ENCODE measurements around the gene PURB. TPM values are rescaled to one million over a fixed set of nuclear protein-coding genes. Genes with fewer than 3 reads are reported as not detected.
"Not testable (repeated sequence)": the region's sequence is repeated elsewhere in the genome, so short reads cannot be mapped to it uniquely, and the experiment has no call there.

PURB gene
- polyA plus RNA-seq, 3 donors, result 3.7 to 9.0 (median 8.1) TPM

DNA sequence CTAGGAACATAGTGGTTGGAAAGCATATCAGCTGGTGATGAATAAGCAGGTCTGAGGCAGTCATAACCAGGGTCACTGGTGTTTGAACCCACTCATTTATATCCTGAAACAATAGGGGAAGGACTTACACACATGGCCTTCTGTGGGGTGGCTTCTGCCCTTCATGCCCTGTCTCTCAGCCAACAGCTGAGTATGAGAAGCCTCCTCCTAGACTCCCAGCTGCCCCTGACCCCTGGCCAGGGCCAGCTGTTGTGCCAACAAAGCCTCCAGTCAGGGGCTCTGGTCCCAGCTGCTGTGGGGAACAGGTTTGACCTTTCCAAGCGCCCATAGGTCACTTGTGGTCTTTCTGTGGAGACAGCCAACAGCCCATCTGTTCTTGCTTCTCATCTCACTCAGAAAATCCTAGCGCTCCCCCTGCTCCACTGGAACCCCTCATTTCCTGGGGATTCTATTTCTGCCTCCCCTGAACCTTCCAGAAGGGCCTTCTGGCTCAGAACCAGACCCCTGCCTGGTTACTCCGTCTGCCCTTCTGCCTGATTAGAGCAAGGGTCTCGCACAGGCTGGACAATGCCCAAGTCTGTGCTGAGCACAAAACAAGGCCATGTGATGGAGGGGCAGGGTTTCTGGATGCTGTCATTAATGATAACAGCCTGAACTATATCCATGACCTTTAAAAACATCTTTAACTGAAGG lies 9.7 kb upstream of the PURB start:
- H3K27ac ChIP-seq (ENCODE audit: low read depth, low read length), result no peak overlapping the region
- WGBS, 3 donors, result 73 to 84% (median 79%) methylated on average over 4 of the region's 4 CpGs

DNA sequence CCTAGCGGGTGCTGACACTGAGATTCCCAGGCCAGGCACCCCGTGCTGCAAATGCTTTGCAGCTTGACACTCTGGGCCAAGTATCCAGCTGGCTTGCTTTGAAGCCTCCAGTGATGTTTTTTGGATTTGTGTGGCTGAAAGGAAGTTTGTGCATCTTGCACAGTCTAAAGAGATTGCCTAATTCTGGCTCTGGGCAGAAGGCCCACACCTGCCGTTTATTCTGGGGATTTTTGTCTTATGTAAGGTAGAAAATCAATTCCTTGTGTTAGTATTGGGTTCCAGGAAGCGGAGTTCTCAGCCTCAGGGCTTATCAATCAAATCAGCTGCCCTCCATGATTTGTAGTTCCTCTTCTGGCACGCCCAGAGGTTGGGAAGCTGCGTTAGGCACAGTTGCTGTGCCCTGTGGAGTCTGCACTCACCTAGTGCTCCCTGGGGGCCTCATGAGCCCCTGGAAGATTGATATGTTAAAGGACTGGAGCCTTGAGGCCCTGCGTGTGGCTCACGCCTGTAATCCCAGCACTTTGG lies 8.4 kb upstream of the PURB start:
- WGBS, 3 donors, result 51 to 65% (median 59%) methylated on average over 8 of the region's 8 CpGs
- no peak overlapping the region for H3K27ac ChIP-seq (ENCODE audit: low read depth, low read length)

DNA sequence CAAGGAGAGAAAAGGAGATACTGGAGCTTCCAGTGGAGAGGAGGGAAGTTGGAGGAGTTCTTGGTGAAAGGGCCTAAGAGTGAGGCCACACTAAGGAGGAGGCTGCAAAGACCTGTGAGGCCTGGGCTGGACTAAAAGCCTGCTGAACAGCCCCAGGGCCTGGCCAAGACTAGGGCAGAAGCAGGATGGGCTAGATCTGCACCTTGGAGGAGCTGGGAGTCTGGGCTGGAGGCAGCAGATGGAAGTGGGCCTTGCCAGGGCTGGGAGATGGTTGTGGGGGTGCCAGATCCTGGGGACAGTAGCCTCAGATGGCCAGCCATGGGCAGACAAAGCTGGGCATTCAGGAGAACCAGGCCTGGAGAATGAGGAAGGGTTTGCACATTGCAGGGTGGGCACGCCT lies 6.5 kb upstream of the PURB start:
- WGBS, 3 donors, result 85 to 95% (median 93%) methylated on average over 1 of the region's 1 CpG
- no peak overlapping the region for H3K27ac ChIP-seq (ENCODE audit: low read depth, low read length)

DNA sequence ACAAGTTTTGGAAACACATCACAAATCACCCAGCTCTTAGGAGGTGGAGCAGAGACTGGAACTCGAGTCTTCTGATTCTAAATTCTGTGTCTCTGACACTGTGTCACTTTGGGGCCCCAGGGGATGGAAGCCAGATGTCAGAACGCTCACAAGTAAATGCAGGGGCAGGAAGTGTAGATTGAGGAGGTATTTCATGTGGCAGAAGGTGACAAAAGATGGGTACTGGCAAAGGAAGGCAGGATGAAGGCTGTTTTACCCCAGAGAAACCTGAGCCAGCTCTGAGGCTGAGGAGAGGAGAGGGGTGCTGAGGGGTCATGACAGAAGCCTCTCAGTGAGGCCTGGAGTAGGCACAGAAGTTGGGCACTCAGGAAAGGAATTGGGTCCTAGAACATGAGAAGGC lies 6.0 kb upstream of the PURB start:
- H3K27ac ChIP-seq (ENCODE audit: low read depth, low read length), result no peak overlapping the region
- WGBS, 3 donors, result 55 to 69% (median 66%) methylated on average over 2 of the region's 2 CpGs

DNA sequence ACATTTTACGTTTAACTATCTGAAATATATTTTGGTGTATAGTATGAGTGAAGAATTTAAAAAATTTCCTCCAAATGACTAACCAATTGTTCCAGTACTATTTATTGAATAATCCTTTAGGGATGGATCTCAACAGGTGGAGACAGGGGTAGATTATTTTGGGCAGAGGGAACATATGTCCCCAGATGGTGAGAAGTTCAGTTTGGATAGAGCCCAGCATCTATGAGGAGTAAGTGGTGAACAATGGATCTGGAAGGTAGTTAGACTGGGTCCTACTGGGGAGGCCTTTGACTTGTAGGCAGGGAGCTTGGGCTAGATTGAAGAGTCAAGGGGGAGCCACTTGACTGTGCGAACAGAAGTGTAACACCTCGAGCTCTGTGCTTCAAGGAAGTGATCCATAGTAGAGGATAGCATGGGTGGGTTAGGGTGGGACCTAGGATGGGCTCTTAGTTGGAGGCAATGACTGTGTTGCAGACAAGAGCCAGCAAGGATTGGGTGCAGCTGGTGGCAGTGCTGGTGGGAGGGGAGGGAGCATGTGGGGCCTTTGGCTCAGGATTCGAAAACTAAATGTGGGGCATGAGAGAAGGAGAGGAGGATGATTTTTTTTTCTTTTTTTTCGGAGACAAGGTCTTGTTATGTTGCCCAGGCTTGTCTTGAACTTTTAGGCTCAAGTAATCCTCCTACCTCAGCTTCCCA lies 3.9 kb upstream of the PURB start:
- WGBS, 3 donors, result 84 to 90% (median 87%) methylated on average over 5 of the region's 5 CpGs
- no peak overlapping the region for H3K27ac ChIP-seq (ENCODE audit: low read depth, low read length)

DNA sequence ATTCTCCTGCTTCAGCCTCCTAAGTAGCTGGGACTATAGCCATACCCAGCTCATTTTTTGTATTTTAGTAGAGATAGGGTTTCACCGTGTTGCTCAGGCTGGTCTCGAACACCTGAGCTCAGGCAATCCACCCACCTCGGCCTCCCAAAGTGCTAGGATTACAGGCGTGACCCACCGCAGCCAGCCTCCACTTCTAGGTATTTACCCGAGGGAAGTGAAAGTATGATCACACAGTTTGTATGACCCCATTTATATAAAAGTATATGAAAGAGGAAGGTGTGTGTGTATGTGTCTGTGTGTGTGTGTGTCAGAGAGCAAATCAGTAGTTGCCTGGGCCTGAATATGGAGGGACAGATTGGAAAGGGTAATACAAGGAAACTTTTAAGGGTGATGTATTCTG lies 2.0 kb upstream of the PURB start:
- H3K27ac ChIP-seq (ENCODE audit: low read depth, low read length), result no peak overlapping the region

DNA sequence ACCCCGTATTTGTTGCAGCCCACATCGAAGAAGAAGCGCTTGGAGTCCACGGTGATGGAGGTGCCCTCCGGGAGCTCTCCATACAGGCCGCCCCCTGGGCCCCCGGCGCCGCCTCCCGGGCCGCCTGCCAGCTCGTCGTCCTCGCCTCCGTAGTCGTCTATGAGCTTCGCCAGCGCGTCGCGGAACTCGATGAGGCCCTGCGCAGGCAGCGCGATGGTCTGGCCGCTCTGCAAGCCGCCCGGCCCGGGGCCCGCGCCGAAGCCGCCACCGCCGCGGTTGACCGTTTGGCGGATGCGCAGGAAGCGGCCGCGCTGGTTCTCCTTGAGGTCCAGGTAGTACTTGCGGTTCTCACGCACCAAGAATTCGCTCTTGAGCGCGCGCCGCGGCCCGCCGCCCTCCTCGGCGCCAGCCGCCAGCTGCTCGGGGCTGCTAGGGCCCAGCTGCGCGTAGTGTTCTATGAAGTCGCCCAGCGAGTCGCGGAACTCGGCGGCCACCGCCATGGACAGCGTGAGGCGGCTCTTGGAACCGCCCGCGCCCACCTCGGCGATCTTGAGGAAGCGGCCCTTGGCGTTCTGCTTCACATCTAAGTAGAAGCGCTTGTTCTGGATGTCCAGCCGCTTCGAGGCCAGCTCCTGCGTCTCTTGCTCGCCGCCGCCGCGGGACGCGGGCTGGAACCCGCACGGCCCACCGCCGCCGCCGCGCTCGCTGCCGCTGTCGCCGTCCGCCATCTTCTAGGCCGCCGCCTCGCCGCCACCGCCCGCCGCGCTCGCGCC lies 523 bp downstream of the PURB start:
- WGBS, 3 donors, result 1% methylated on average over 85 to 107 of the region's 107 CpGs
- H3K27ac ChIP-seq (ENCODE audit: low read depth, low read length), result peak overlapping the region; percentile 87

More for the DNA sequence above, 2.0 kb upstream of the PURB start:
- WGBS, 3 donors, result 82 to 86% (median 84%) methylated on average over 6 of the region's 6 CpGs

DNA sequence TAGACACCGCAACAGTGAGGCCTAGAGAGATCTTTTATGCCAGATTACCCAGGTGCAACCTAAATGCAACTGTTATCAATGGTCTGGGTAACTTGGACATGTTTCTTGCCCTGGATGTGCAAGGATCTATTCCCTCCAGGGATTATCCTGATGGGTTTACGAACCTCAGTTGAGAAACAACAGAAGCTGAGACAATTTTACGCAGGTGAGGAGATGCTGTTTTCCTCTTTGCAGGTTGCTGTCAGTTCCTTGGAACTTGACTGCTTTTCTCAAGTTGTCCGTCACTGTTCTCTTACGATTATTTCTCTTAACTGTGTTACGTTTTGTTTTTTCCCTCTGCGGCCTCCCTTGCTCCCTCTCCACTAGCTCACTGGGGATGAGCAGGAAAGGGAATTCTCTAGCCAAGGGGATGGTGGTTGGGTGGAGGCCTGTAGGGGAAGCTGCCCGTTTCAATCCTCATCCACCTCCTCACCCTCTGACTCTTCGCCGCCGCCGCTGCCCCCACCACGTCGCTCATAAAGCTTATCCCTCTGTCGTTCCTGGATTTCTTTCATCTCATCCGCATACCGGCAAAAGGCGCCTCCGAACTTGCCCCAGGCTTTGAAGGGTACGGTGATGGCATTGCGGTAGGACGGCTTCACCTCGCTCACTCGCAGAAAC lies 1.2 kb downstream of the PURB start:
- WGBS, 3 donors, result 20 to 22% (median 22%) methylated on average over 24 of the region's 24 CpGs

DNA sequence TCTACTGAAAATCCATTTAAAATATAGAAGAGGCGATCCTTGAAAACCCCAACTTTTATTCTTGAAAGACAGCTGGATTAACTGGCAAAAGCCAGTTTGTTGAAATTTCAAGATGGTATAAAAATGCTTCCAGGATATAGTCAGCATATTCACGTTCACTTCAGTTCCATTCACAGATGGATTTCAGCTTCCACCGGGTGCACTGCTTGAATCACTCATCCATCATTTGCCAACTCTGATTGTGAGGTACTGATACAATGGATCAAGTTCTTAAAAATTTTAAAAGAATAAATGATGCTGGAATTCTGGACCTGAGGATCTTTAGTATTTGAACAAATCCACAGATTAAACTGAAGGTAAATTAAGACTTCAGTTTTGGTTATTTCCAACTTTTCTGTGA lies 2.4 kb downstream of the PURB start:
- 50 to 61% (median 60%) methylated on average over 3 of the region's 3 CpGs for WGBS, 3 donors
- H3K27ac ChIP-seq (ENCODE audit: low read depth, low read length), result no peak overlapping the region

More for the DNA sequence above, 1.2 kb downstream of the PURB start:
- H3K27ac ChIP-seq (ENCODE audit: low read depth, low read length), result peak overlapping the region; percentile 87

DNA sequence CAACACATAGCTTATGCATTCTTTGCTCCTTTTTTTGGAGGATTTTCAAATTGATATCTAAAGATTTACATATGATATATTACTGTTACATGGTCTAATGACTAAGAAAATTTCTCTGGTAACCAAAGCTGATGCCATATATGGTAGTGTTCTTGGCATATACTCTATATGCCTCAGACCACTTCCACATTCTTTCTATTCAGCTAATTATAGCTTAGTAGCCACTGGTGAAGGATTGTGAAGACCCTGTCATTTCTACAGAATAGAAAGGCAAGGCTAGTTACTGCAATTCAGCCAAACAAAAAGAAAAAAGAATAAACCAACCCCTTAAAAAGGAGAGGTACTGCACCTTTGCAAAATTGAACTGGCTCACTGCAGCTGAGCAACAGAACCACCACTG lies 3.7 kb downstream of the PURB start:
- H3K27ac ChIP-seq (ENCODE audit: low read depth, low read length), result no peak overlapping the region

DNA sequence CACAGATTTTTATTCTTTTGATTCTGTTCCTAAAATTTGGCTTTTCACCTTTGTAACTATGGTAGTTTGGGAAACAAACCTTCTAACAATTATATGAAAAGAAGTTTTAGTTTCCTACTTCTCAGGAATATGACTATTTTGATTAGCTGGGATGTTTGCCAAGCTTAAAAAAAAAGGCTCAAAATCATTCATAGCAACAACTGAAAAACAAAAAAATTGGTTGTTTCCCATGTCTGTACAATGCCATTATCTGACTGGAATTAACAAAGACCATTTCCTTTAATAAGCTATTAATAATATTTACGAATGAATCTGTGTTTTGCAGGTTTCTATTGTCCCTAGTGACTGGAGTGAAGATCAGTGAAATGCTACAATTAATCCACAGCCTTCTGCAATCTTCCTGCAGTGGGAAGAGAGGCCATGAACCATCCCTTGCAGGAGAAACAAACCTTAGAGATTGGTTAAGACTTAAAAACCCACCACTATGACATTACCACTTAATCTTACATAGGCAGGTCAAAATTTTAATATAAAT lies 4.2 kb downstream of the PURB start:
- 31 to 43% (median 37%) methylated on average over 1 of the region's 1 CpG for WGBS, 3 donors
- no peak overlapping the region for H3K27ac ChIP-seq (ENCODE audit: low read depth, low read length)

DNA sequence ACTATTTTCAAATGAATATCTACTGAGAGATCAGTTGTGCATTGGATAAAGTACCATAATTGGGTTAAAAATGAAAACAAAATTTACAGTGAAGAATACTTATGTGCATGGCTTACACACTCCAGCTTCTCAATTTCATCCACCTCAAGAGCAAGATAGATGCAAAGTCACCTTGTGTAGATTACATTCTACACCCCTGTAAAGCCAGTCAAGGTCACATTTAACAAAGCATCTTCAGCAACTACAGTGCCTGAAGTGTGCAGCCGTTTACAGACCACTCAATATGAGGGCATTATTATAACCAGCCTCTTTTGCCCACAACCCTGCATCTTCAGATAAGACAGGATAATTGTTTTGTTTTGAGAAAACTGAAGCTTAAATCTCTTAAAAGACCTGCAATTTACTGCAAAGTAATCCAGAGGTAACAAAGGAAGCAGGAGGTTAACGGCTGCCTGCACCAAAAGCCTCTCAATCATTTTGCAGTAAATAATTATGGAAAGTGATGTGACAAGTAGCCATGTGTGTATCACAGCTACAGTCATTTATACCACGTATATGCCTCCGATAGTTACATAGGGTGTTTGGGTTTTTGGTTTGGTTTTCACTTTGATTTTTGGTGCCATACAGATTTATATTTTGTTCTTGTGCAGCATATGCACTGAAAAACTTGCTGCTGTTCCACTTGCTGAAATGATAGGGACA lies 4.9 kb downstream of the PURB start:
- 27 to 33% (median 28%) methylated on average over 4 of the region's 4 CpGs for WGBS, 3 donors

DNA sequence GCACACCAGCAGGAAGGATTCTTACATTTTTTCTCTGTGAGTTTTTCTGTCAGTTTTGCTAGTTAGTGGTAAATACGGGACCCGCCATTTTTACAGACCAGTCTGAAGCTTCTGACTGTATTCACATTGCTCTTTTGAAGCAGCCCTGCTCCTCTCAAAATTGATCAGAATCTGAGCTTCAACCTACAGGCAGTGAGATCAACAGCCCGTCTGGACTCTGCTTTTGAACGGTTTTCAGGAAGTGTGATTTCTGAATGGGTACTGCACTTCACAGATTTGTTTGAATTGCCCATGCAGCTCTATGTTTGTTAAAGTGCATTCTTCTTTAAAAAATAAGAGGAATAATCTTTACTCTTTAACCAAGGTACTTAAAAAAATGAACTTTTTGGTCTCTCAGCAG lies 8.9 kb downstream of the PURB start:
- no peak overlapping the region for H3K27ac ChIP-seq (ENCODE audit: low read depth, low read length)
- whole genome bisulfite sequencing, 3 donors, result 70 to 79% (median 70%) methylated on average over 4 of the region's 4 CpGs

More for the DNA sequence above, 4.9 kb downstream of the PURB start:
- no peak overlapping the region for H3K27ac ChIP-seq (ENCODE audit: low read depth, low read length)

DNA sequence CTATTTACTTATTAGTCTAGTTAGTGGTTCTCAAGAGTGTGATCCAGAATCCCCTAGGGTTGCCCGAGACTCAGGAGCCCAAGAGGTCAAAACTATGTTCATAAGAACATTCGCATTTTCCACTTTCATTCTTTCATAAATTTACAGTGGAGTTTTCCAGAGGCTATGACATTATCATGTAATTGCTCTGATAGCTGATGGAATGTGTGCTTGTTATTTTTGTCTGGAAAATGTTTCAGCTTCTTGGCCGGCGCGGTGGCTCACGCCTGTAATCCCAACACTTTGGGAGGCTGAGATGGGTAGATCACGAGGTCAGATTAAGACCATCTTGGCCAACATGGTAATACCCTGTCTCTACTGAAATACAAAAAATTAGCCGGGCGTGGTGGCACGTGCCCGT lies 10.1 kb downstream of the PURB start:
- 77 to 86% (median 86%) methylated on average over 11 of the region's 11 CpGs for WGBS, 3 donors
- no peak overlapping the region for H3K27ac ChIP-seq (ENCODE audit: low read depth, low read length)

DNA sequence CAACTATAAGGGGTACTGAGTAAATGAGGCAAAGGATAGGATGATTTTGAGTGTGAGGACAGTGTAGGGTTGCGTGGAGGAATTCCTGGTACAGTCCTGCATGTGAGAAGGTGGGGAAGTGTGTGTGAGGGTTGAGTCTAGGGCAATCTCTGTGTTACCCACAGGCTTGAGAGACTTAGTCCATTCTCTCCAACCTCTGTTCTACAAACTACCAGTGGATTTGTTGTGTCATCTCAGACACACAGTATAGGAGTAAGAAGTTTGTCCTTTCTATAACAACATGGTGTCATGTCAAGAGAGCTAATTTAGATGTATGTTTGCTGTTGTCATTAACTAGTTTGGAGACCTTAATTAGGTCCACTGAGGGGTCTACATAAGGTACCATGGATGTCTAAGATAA lies 12.5 kb downstream of the PURB start:
- 91 to 100% (median 98%) methylated on average over 1 of the region's 1 CpG for WGBS, 3 donors
- no peak overlapping the region for H3K27ac ChIP-seq (ENCODE audit: low read depth, low read length)

DNA sequence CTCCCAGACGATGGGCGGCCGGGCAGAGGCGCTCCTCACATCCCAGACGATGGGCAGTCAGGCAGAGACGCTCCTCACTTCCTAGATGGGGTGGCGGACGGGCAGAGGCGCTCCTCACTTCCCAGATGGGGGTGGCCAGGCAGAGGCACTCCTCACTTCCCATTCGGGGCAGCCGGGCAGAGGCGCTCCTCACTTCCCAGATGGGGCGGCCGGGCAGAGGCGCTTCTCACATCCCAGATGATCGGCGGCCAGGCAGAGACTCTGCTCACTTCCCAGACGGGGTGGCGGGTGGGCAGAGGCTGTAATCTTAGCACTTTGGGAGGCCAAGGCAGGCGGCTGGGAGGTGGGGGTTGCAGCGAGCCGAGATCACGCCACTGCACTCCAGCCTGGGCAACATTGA lies 13.4 kb downstream of the PURB start:
- H3K27ac ChIP-seq (ENCODE audit: low read depth, low read length), result not testable (repeated sequence)
- 94 to 98% (median 96%) methylated on average over 20 to 23 of the region's 23 CpGs for WGBS, 3 donors

DNA sequence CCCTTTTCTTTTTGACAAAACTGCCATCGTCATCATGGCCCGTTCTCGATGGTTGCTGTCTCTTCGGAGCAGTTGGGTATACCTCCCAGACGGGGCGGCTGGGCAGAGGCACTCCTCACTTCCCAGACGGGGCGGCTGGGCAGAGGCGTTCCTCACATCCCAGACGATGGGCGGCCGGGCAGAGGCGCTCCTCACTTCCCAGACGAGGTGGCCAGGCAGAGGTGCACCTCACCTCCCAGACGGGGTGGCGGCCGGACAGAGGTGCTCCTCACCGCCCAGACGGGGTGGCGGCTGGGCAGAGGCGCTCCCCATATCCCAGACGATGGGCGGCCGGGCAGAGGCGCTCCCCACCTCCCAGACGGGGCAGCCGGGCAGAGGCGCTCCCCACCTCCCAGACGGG lies 14.6 kb downstream of the PURB start:
- H3K27ac ChIP-seq (ENCODE audit: low read depth, low read length), result not testable (repeated sequence)
- 90 to 94% (median 92%) methylated on average over 25 to 27 of the region's 29 CpGs for WGBS, 3 donors

DNA sequence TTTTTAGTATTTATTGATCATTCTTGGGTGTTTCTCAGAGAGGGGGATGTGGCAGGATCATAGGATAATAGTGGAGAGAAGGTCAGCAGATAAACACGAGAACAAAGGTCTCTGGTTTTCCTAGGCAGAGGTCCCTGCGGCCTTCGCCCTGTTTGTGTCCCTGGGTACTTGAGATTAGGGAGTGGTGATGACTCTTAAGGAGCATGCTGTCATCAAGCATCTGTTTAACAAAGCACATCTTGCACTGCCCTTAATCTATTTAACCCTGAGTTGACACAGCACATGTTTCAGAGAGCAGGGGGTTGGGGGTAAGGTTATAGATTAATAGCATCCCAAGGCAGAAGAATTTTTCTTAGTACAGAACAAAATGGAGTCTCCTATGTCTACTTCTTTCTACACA lies 15.0 kb downstream of the PURB start:
- H3K27ac ChIP-seq (ENCODE audit: low read depth, low read length), result not testable (repeated sequence)
- WGBS, 3 donors, result 68 to 79% (median 74%) methylated on average over 3 of the region's 3 CpGs

Data from adipose tissue (tissue), 3 donors.